Mammary epithelial cell (primary cell): Measurements from ENCODE around the gene FAM210A.

Source experiments
- EZH2 ChIP-seq: IDR thresholded peaks from 2 replicates; pipeline ENCODE4 v1.6.1; 2012; ENCODE audit warnings: low read length, inconsistent platforms, borderline replicate concordance
- TF ChIP-seq, protein P1 (sequence below), 2 donors: IDR thresholded peaks in 1 of 2; conservative IDR thresholded peaks in 1 of 2; 2 replicates each; pipeline ENCODE4 v1.5.1; 2011 to 2012; ENCODE audit warnings: inconsistent platforms in 2 of 2, low read length in 2 of 2, mild to moderate bottlenecking in 2 of 2, control low read depth in 1 of 2, low read depth in 1 of 2; ENCODE audit not compliant: insufficient read depth in 1 of 2; ENCODE audit errors: extremely low read depth in 1 of 2

DNA sequence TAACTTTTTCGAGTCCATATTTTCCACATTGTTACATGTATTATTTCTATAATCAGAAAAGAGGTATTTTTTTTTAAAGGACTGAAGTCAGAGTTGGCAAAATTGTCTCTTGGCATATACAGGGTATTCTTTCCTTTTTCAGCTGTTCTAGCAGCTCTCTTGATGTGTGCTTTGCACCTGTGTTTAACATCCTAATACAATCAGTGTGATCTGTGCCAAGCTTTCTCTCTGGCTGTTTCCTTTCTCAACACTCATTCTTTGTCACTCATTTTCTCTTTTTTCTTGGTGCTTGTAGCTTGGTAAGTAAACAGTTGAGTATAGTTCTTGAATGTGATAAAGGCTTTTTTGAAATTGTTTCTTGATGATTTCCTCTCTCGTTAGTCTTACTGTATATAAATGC lies 9.3 kb upstream of the FAM210A start:
- TF ChIP-seq, protein P1, sequence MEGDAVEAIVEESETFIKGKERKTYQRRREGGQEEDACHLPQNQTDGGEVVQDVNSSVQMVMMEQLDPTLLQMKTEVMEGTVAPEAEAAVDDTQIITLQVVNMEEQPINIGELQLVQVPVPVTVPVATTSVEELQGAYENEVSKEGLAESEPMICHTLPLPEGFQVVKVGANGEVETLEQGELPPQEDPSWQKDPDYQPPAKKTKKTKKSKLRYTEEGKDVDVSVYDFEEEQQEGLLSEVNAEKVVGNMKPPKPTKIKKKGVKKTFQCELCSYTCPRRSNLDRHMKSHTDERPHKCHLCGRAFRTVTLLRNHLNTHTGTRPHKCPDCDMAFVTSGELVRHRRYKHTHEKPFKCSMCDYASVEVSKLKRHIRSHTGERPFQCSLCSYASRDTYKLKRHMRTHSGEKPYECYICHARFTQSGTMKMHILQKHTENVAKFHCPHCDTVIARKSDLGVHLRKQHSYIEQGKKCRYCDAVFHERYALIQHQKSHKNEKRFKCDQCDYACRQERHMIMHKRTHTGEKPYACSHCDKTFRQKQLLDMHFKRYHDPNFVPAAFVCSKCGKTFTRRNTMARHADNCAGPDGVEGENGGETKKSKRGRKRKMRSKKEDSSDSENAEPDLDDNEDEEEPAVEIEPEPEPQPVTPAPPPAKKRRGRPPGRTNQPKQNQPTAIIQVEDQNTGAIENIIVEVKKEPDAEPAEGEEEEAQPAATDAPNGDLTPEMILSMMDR (conservative IDR thresholded peaks at IDR 0.05 in 1 of 2, IDR thresholded peaks at IDR 0.05 in 1 of 2; ENCODE audit: extremely low read depth in 1 of 2, insufficient read depth in 1 of 2, low read depth in 1 of 2, low read length in 2 of 2): no peak
- no peak for TF ChIP-seq EZH2
